ENCODE data around the gene RETREG3. TPM values are rescaled to one million over a fixed set of nuclear protein-coding genes. Genes with fewer than 3 reads are reported as not detected.

Gene RETREG3
- total and polyA plus RNA-seq, 9 of the 15 experiments (the other 6 are each of a cell fraction or from before 2014, with no cell fraction given) = 4.1 to 39.0 (median 16.9) TPM

DNA sequence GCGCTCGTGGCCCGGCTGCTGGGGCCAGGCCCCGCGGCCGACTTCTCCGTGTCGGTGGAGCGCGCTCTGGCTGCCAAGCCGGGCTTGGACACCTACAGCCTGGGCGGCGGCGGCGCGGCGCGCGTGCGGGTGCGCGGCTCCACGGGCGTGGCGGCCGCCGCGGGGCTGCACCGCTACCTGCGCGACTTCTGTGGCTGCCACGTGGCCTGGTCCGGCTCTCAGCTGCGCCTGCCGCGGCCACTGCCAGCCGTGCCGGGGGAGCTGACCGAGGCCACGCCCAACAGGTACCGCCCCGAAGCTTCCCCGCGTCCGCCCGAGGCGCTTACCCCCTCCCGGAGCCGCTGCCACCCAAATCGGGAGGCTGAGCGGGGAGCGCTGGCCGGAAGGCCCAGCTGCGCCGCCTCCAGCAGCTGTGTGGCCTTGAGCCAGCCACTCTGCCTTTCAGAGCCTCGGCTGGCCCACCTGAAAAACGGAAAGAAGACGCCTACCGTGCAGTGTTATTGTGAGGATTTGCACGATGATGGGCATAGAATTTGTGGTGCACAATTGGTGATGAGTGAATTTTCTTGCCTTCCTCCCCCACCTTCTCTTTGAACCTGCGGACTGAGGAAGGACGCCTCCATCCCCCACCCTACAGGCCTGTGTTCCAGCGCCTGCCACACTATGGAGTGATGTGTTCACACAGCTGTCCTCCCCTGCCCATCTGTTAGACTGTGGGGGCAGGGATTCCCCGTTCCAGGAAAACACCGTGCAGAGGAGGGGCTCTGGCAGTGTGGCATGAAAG lies 72.6 kb downstream of the RETREG3 start (continued):
- TF ChIP-seq, protein P1, sequence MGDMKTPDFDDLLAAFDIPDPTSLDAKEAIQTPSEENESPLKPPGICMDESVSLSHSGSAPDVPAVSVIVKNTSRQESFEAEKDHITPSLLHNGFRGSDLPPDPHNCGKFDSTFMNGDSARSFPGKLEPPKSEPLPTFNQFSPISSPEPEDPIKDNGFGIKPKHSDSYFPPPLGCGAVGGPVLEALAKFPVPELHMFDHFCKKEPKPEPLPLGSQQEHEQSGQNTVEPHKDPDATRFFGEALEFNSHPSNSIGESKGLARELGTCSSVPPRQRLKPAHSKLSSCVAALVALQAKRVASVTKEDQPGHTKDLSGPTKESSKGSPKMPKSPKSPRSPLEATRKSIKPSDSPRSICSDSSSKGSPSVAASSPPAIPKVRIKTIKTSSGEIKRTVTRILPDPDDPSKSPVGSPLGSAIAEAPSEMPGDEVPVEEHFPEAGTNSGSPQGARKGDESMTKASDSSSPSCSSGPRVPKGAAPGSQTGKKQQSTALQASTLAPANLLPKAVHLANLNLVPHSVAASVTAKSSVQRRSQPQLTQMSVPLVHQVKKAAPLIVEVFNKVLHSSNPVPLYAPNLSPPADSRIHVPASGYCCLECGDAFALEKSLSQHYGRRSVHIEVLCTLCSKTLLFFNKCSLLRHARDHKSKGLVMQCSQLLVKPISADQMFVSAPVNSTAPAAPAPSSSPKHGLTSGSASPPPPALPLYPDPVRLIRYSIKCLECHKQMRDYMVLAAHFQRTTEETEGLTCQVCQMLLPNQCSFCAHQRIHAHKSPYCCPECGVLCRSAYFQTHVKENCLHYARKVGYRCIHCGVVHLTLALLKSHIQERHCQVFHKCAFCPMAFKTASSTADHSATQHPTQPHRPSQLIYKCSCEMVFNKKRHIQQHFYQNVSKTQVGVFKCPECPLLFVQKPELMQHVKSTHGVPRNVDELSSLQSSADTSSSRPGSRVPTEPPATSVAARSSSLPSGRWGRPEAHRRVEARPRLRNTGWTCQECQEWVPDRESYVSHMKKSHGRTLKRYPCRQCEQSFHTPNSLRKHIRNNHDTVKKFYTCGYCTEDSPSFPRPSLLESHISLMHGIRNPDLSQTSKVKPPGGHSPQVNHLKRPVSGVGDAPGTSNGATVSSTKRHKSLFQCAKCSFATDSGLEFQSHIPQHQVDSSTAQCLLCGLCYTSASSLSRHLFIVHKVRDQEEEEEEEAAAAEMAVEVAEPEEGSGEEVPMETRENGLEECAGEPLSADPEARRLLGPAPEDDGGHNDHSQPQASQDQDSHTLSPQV (IDR thresholded peaks at IDR 0.05) = peak; percentile 54
- TF ChIP-seq SRF (CRISPR knock-in tag; IDR thresholded peaks at IDR 0.05) = peak in 1 of 2 experiments; percentile 85; a peak in 2 of 4 replicates
- TF ChIP-seq EZH2 (IDR thresholded peaks at IDR 0.05; ENCODE audit: borderline replicate concordance, low read depth, low read length) = no peak
- 0 out of 2 replicates have a peak, but pooled peaks have one; percentile 24 for TF ChIP-seq FOXJ2 (tag; IDR thresholded peaks at IDR 0.05)
- TF ChIP-seq NFYB (IDR thresholded peaks at IDR 0.05; ENCODE audit: extremely low read depth, insufficient read length) = no peak
- TF ChIP-seq, protein P2, sequence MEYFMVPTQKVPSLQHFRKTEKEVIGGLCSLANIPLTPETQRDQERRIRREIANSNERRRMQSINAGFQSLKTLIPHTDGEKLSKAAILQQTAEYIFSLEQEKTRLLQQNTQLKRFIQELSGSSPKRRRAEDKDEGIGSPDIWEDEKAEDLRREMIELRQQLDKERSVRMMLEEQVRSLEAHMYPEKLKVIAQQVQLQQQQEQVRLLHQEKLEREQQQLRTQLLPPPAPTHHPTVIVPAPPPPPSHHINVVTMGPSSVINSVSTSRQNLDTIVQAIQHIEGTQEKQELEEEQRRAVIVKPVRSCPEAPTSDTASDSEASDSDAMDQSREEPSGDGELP (CRISPR knock-in tag; IDR thresholded peaks at IDR 0.05; ENCODE audit: borderline replicate concordance) = peak; percentile 92
- TF ChIP-seq HLTF (IDR thresholded peaks at IDR 0.05) = no peak
- TF ChIP-seq SIN3B (IDR thresholded peaks at IDR 0.05; ENCODE audit: low read depth) = peak; percentile 59; the same call in 1 of the 2 replicates
- TF ChIP-seq, protein P3, sequence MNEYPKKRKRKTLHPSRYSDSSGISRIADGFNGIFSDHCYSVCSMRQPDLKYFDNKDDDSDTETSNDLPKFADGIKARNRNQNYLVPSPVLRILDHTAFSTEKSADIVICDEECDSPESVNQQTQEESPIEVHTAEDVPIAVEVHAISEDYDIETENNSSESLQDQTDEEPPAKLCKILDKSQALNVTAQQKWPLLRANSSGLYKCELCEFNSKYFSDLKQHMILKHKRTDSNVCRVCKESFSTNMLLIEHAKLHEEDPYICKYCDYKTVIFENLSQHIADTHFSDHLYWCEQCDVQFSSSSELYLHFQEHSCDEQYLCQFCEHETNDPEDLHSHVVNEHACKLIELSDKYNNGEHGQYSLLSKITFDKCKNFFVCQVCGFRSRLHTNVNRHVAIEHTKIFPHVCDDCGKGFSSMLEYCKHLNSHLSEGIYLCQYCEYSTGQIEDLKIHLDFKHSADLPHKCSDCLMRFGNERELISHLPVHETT (CRISPR knock-in tag; conservative IDR thresholded peaks at IDR 0.05 in 1 of 2, IDR thresholded peaks at IDR 0.05 in 1 of 2) = no peak
- no peak for TF ChIP-seq ZFP36 (IDR thresholded peaks at IDR 0.05; ENCODE audit: low read depth, low read length, partially characterized antibody)
- no peak for TF ChIP-seq DMBX1 (CRISPR knock-in tag; IDR thresholded peaks at IDR 0.05; ENCODE audit: borderline replicate concordance)
- TF ChIP-seq CBX5 (IDR thresholded peaks at IDR 0.05; ENCODE audit: borderline replicate concordance, low read depth) = no peak
- TF ChIP-seq ZNF263 (CRISPR knock-in tag; IDR thresholded peaks at IDR 0.05; ENCODE audit: borderline replicate concordance) = no peak
- TF ChIP-seq NFXL1 (CRISPR knock-in tag; IDR thresholded peaks at IDR 0.05) = no peak
- 0 out of 4 replicates have a peak, but pooled peaks of 1 of the 2 experiments have one; percentile 23 for TF ChIP-seq TEAD1 (CRISPR knock-in tag; IDR thresholded peaks at IDR 0.05)
- TF ChIP-seq CCNT2 (IDR thresholded peaks at IDR 0.05; ENCODE audit: borderline replicate concordance, extremely low read depth, insufficient read length, low read depth, low read length) = peak; percentile 67
- TF ChIP-seq NBN (IDR thresholded peaks at IDR 0.05; ENCODE audit: low read depth) = no peak
- TF ChIP-seq CCAR2 (IDR thresholded peaks at IDR 0.05; ENCODE audit: low read depth, low read length) = no peak
